ENCODE results near the gene COL7A1.
A peak's percentile ranks its signal among the peaks of the same experiment; 100 is the strongest.

Gene COL7A1

DNA sequence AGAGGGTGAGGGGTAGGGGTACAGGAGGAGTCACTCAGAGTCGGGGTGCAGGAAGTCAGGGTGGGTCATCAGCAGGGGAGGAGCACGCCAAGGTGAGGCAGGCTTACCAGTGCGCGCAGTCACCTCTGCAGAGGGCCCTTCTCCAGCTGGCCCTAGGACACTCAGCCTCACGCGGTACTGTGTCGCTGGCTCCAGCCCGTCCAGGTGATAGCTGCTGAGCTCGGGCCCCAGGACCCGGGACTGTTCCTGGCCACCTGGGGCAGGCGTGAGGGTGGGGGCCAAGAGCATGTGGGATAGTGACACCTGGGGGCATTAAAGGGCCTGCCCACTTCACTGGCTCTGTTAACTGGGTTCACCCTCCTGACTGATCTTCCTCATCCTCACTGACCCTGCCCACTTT is 7.4 kb downstream of the COL7A1 start:
- no peak for DNase-seq

DNA sequence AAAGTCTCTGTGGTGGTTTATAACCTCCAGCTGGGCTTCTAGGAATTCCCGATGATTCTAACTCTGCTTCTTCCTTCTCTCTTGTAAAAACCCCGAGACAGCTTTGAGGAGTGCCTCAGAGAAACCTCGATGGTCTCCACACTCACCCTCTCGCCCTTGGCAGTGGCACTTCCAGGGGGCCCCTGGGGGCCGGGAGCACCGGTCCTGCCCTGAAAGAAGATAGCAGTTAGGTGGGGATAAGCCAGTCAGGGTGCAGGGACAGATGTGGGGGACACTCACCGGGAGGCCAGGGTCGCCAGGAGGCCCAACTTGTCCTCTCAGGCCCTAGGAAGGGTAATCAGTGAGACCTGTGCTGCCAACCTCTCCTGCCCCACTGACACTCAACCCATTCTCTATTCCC is 9.7 kb downstream of the COL7A1 start:
- no peak for DNase-seq

DNA sequence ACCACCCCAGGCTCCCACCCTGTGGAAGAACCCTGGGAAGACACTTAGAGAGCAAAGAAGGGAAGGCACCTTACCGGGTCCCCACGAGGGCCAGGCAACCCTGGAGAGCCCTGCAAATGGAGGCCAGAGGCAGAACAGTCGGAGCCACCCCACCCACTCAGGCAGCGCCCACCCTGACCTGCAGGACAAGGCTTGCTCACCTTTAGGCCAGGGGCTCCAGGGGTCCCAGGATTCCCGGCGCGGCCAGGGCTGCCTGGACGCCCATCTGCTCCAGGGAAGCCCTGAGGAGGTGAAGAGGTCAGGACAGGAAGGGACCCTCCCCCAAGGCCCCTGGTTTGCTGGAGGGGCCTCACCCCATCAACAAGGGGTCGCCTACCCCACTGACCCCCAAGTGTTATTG is 10.3 kb downstream of the COL7A1 start:
- DNase-seq = no peak

DNA sequence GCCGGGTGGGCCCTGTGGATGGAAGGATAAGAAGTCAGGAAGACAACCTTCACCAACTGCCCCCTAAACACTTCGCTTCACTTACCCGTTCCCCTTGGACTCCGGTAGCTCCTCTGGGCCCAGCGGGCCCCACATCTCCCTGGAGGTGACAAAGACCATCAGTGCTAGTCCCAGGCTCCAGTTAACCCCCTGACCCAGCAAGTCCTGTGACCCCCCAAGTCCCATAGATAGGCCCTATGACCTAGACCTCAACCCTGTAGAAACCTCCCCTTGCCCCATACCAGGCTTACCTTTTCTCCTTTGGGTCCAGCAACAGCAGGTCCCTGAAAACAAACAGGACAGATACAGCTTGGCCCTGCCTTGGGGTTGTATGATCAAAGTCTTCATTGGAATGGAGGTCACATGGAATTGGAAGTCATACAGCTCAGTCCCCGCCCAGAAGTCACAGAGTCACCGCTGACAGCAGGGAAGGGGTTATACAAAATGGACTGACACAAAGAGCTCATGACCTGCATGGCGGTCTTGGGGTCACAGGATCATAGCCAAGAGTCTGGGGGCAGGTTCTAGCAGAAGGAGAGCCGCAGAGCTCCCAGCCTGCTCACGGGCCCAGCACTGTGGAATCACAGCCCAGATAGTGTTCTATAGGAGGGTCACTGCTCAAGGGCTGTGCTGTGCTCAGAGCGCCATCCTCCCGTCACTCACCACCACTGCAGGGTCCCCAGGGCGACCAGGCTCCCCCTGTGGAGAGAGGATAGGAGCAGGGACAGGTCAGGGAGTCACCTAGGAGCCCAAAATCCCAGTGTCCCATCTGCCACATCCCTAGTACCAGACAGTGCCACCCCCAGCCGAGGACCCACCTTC is 13.3 kb downstream of the COL7A1 start:
- no peak for DNase-seq

DNA sequence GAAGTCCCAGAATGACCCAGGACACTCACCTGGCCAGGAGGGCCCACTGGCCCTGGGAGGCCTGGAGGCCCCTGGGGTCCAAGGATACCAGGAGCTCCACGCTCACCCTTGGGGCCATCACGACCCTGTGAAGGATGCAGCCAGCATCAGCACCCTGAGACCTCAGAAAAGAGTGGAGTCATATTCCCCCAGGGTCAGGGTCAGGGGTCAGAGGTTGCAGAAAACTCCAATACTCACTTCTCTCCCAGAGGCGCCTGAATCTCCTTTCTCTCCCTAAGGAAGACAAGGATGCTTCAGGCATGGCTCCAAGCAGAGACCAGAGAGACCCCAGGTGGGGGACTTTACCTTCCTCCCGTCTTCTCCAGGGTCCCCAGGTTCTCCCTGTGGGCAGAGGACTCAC is 18.5 kb downstream of the COL7A1 start:
- DNase-seq = no peak

DNA sequence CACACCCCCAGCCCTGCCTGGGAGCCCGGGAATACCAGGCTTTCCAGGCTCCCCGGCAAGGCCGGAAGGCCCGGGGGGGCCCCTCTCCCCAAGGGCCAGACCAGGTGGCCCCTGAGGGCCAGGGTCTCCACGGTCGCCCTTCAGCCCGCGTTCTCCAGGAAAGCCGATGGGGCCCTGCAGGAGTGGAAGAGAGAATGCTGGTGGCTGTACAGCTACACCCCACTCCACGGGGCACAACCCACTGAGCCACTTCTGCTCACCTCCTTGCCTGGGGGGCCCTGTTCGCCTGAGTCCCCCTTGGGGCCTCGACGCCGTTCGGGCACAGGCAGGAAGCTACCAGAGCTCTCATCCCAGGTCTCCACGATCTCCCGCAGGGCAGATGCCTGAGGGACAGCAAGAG is 19.8 kb downstream of the COL7A1 start:
- DNase-seq = no peak

DNA sequence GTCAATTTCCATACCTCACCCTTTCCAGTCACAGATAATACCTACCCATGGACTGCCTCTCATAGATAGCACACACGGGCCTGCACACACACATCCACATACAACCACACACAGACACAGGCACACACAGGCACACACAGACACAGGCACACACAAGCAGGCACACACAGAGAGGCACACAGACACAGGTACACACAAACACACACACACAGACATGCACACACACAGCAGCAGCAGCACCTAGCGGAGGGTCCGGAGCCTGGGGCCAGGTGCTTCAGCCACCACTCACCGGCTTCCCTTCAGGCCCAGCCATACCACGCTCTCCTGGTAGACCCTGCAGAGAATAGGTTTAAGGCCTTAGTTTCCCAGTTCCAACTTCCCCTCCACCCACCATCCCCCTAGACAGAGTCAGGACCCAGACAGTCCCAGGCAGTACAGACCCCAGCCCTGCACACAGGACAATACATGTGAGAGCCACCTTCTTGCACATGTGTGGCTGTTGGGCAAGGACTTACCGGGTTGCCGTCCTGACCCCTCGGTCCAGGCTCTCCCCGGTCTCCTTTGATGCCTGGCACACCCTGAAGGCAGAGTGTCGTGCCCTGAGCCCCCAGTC is 21.1 kb downstream of the COL7A1 start:
- no peak for DNase-seq

DNA sequence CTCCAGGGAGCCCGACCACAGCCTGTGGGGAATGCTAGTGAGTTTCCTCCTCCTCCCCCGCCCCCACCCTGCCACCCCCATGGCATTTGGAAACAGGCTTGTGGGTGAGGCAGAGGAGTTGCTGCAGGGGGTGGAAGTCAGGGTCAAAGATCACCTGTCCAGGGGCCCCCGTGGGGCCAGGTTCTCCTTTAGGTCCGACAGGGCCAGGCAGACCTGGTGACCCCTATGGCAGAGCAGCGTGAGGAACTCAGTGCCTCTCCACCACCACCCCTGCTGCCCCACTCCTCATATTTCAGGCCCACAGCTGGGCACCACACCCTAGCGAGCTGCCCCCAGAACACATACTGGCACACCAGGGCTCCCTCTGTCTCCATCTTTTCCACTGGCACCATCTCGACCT is 22.6 kb downstream of the COL7A1 start:
- DNase-seq = no peak

DNA sequence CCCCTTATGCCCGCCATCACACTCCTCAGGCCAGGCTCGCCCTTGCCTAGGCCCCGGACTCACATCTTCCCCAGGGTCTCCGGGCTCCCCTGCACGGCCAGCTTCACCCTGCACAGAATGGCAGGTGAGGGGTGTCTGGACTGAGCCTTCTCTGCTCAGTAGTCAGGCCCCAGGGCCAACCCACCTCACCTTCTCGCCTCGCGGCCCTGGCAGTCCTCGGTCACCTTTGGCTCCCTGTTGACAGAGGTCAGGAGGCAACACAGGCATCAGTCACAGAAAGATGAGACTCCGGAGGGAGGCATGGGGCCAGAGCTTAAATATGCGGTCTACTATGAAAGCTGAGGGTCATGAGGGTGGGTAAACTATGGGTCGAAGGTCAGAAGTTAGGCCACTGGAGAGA is 23.2 kb downstream of the COL7A1 start:
- no peak for DNase-seq

DNA sequence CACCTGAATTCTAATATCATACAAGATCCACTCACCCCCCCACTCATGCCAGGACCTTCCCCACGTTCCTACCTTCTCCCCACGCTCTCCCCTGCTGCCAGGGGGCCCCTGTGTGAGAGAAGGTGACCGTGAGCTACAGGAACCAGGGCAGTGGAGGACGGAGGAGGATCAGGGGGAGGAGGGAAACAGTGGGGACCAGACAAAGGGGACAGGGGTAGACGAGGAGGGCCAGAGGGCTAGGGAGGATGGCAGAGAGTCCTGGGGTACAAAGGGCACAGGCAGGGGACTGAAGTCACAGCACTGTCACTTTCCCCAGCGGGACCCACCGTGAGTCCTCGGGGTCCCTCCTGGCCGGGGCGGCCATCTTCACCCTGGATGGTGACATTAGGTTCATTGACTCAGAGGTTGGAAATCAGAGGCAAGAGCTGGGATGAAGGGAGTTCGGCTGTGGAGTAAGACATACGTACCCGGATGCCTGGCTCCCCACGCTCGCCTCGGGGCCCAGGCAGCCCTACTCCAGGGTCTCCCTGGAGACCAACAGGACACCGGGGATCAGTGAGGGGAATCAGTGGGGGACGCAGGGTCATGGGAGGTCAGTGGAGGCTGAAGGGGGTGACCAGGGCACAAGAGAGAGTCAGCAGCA is 25.2 kb downstream of the COL7A1 start:
- DNase-seq = no peak

DNA sequence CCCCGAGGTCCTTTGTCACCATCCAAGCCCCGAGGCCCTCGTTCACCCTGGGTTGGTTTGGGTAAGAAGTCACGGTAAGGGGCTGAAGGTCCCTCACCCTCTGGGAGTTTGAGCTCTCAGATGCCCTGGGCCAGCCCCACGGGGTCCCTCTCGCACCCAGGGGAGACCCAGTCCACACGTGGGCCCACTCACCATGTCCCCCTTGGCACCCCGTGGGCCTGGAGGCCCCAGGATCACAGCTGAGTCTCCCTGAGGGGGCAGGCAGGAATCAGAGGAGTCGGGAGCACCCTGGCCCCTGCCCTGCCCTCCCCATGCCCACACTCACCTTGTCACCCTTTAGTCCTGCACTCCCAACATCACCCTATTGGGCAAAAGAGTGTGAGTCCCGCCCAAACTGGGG is 25.7 kb downstream of the COL7A1 start:
- no peak for DNase-seq

DNA sequence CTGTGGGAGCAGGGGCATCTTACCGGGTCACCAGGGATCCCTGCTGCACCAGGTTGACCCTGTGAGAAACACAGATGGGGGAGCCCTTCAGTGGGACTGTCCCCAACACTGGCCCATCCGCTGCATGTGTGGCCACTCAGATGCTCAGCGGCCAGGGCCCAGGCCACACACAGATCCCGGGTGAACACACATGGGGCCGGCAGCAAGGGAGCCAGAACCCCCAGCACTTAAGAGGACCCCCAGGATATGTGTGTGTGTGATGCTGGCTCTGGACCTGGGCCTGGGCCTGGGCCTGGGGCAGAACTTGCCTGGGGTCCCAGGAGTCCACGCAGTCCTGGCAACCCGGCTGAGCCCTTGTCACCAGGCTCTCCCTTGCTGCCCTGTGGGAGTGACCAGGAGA is 26.7 kb downstream of the COL7A1 start:
- DNase-seq = no peak

DNA sequence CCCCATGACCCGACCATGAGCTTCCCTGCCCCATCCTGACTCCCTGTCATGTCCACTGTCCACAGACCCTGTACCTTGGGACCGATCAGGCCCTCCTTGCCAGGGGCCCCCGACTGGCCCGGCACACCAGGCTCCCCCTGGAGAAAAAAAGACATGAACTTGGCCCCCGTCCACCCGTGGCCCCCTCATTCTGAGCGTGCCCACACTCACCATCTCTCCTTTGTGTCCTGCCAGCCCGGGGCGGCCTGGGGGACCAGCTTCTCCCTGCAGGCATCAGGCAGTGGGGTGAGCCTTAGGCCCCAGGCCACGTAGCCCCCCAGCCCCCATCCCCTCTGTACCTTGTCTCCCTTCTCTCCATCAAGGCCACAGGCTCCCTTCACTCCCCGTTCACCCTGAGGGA is 27.6 kb downstream of the COL7A1 start:
- DNase-seq = no peak

DNA sequence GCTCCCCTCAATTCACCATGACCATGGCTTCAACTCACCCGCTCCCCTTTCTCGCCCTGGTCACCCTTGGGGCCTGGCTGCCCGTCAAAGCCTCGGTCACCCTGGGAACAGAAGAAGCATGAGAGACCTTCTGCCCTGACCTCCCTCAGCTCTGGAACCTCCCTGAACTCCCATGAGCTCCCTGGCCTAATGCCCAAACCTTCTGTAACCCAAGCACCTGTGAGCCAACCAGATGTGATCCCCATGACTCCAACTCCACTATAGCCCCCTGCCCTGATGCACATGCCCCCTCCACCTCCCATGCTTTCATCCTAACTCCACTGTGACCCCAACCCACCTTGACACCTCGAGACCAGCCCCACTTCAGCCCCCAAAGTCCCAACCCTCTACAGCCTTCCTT is 28.0 kb downstream of the COL7A1 start:
- no peak for DNase-seq

DNA sequence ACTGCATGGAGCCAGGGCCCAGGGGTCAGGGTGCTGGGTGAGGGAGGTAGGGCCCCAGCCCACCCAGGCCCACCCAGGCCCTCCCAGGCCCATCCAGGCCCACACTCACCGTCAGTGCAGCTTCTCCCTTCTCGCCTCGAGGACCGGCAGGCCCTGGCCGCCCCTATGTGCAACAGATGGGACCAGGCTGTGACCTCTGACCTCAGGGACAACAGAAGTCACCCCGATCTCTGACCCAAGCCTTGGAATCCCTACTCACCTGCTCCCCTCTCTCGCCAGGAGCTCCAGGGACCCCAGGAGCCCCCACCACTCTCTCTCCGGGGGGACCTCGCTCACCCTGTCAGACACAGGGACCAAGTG is 28.7 kb downstream of the COL7A1 start:
- DNase-seq = no peak

DNA sequence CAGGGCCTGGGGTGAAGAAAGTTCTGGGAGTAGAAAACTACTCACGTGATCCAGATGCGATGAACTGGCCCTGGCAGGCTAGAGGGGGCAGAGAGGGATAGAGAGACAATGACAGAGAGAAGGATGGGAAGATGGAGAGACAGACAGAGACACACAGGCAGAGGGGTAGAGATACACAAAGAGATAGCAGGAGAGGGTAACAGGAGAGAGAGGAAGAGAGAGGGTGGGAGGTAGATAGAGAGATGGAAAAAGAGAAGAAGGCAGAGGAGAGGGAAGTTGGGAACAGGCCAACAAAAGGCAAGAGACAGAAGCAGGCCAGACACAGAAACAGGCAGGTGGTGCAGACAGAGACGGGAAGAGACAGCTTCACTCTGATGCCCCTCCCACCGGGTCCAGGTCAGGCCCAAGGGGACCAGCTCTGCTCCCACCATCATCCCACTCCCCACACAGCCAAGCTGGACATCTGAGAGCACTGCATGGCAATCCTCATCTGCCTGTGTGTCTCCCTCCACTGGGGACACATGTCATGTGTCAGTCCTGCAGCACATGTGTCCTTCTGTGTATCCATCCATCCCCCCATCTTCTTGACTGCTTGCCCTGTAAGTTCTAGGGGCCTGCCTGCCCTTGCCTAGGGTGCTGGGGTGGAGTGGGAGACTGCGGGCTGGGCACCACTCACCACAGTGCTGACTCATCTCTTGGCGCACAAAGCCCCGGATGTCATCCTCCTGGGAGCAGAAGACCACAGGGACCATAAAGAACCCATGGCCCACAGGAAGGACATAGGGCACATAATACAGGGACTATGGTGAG is 29.3 kb downstream of the COL7A1 start:
- DNase-seq = no peak

DNA sequence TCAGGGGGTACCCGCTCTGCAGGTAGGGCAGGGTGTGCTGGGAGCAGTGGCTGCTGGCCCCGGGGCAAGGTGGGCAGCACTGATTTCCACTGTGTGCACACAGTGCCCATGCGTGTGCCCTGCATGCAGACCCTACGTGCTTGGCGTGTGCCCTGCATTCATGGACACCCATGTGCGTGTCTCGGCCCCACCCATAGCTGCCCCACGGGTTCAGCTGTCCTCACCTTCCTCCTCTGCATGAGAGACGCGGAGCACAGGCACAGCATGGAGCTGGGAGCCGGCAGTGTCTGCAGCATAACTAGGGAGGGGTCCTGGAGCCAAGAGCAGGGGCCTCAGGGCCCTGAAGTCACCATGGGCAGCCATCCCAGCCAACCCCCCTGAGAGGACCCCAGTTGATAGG is 29.9 kb downstream of the COL7A1 start:
- no peak for DNase-seq

DNA sequence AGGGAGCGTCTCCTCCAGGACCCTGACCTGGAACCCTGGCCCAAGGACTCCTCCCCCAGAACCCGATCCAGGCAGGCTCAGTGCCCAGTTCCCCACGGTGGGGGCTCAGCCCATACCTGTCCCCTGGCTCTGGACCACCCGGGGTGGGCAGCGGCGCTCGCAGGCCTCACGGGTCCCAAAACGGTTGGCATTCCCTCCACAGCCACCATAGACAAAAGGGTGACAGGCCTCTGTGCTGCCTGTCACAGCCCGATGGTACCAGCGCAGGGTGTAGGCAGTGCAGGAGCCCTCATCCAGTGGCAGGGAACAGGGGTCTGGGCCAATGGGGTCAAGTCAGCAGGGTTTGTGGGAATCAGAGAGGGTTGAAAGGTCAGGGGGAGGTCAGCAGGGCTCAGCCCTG is 30.5 kb downstream of the COL7A1 start:
- no peak for DNase-seq

DNA sequence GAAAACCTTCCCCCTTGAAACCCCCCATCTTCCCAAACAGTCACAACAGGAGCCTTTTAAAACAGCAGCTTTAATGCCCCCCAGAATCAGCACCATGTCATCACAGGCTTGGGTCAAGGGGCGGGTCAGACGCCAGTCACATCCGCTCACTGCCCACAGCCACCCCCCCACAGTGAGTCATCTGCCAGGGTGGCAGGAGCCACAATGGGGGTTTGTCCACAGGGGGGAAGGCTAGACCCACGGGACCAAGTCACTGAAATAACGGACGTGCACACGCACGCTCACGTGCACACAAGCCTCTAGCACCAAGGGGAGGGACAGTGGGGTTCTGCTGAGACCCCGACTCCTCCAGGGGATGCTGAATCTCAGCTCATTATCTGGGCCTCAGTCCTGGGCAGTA is 31.1 kb downstream of the COL7A1 start:
- DNase-seq = peak; percentile 5

DNA sequence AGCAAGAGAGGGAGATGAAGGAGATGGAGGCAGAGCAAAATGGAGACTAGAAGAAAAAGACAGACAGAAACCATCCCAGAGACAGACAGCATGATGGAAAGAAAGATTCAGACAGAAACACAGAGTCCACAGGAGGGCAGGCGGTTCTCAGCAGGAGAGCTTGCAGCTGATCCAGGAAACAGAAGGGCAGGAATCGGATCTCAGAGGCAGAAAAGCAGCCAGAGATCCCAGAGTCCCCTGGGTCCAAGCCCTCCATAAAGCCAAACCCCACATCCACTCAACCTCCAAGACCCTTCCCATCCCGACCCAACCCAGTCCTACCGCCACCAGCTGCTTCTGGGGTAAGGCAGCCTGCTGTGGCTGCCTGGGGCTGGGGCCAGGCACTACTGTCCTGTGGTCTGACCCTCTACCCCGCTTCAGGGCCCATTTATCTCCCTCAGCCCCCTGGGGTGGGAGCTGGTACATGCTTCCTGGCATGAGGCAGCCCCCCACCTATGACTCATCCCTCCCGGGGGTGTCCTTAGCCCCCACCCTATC is 31.7 kb downstream of the COL7A1 start, which contains the start of gene UCN2:
UCN2 (minus strand) TSS at position 400 of the 537 bp plus-strand sequence. CDS start 657 bp downstream, outside the sequence.
- DNase-seq = no peak

DNA sequence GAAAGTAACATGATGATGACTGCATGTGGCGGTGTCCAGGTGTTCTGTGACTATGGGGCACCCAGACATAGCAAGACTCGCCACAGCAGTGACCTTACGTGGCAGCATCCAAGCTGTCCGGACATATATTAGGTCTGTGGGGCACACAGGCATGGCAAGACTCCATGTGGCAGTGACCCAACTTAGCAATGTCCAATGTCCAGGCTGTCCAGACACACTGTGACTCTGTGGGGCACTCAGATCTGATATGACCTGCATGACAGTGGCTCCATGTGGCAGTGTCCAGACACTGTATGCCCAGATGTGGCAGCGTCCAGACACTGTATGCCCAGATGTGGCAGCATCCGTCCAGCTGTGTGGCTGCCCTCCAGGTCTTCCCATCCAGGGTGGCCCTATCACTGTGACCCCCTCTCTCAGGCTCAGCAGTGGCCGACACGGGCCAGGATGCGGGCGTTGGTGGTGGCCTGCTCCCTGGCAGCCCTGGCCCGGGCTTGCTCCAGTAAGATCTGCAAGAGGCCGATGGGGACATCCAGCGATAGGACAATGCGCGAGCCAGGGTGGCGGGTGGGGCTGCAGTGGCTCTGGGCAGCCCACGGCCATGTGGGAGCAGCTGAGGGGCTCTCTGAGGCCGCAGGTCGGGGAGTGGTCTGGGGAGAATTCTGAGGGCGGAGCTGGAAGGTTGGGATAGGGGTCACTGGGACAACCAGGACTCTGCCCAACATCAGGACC is 32.6 kb downstream of the COL7A1 start:
- DNase-seq = no peak

DNA sequence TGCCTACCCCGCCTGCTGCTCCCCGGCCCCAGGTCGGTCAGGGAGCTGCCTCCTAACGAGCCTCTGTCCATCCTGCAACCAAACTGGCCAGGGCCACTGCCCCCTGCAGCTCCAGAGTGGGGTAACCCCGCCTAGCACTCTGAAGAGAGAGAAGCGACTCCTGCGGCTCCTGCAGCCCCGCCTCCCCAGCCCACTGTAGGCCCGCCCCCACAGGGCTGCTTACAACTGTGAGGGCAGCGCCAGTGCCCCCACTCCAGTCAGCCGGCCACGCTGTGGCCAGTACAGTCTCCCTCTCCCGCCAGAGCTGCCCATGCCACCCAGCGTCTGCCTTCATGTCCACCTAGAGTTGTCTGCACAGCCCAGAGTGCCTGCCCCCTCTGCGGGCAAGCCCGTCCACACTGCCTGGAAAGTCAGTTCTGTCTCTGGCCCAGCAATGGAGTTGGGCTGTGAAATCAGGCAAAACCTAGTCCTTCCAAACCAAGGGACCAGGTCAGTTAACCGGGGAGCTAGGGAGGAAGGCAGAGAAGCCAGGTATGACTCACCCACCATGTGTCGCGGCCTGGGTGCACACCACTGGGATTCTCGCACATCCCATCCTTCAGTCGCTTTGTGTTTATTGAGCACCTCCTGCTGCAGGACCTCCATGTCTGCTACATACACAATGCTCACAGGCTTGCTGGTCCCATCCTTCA is 33.9 kb downstream of the COL7A1 start:
- no peak for DNase-seq

All from activated CD4-positive, alpha-beta T cell treated with anti-CD3 and anti-CD28 coated beads, Interleukin-2, amount 50 U/mL, for 1 hour (primary cell).